NCI-H748 (cell line): ENCODE results near the gene FZD10.

Source experiments
- DNase-seq: peaks from one replicate; lab custom pipeline; 2025; ENCODE audit not compliant: unreplicated experiment; lab: John Stamatoyannopoulos, UW

The FZD10 gene

DNA sequence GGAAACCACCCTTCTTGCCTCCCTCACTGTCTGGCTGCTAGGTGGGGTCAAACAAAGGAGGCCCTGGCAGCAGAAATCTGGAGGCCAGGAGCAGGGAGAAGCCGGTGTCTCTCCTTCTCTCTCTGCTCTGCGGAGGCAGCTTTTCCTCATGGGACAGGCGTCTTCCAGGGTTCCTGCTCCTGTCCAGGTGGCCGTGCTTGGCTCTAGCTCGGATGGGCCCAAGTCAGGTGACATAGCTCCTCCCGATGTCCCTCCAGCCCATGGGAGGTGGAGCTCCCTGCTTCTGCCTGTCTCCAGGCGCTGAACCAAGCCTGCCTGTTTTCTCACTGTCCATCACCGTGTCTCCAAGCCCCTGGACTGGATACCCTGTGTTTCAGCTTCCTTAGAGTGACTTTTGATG is 30.5 kb upstream of the FZD10 start:
- no peak for DNase-seq

- DNase-seq: no peak
Observed at GRCh38 chr12:130132831-130133511, 29.3 kb upstream of the FZD10 start.

GRCh38 chr12:130133851-130134562 is 28.3 kb upstream of the FZD10 start:
- DNase-seq: no peak

GRCh38 chr12:130134563-130134915 is 27.7 kb upstream of the FZD10 start:
- DNase-seq: no peak

GRCh38 chr12:130136509-130137039 is 25.7 kb upstream of the FZD10 start:
- DNase-seq: peak; percentile 60

DNA sequence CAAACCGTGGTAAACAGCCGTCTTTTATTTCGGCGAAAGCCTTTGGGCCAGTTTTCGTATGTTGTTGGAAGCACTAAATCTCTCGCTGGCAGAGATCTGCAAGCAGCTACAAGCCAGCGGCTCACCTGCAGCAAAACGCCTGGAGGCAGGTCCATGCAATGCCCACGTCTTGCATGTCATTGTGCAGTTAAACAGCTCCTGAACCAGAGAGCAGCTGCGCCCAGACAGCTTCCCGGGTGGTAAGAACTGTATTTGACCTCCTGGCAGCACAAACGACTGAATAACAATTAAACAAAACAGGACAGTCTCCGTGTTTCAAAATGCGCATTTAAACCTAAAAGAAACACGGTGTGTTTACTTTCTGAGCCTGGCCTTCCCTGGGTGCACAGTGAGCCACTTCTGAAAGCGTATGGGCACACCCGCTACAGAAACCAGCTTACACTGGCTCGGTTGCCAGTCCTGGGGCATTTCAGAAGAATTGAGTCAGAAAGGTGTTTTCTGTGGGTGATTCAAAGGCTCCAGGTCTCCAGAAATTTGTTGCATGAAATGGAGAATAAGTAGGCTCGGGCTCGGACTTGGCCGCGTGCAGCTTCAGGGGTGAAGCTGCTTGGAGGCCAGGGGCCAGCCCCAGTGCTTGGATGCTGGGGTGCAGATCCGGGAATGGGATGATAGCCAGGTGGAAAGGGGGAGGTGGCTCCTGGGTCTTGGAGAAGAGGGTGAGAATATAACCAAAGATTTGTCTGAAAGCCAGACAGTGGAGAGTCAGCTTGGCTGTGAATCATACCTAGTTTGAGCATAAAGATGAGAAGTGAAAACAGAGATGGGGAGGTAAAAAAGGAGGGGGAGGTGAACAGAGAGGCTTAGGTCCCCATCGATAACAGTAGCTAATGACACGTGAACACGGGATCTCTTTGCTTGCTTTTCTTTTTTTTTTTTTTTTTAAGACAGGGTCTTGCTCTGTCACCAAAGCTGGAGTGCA is 24.9 kb upstream of the FZD10 start:
- DNase-seq: peak; percentile 94

DNA sequence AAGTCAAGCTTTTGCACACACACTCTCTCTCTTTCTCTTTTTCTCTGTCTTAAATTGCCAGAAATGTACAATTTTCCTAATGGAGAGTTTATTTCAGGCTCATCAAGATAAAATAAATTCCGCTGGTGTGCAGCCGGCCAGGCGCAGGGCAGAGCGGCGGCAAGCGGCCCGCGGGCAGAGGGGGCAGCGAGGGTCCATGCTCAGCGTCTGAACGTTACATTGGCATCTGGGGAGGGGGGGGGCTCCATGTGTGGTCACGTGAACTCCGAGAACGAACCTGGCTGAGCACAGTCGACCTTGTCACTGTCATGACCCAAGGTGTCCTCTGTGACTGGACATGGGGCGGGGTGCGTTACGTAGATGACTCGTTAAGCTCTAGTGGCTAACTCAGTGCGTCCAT is 23.8 kb upstream of the FZD10 start:
- DNase-seq: no peak

DNA sequence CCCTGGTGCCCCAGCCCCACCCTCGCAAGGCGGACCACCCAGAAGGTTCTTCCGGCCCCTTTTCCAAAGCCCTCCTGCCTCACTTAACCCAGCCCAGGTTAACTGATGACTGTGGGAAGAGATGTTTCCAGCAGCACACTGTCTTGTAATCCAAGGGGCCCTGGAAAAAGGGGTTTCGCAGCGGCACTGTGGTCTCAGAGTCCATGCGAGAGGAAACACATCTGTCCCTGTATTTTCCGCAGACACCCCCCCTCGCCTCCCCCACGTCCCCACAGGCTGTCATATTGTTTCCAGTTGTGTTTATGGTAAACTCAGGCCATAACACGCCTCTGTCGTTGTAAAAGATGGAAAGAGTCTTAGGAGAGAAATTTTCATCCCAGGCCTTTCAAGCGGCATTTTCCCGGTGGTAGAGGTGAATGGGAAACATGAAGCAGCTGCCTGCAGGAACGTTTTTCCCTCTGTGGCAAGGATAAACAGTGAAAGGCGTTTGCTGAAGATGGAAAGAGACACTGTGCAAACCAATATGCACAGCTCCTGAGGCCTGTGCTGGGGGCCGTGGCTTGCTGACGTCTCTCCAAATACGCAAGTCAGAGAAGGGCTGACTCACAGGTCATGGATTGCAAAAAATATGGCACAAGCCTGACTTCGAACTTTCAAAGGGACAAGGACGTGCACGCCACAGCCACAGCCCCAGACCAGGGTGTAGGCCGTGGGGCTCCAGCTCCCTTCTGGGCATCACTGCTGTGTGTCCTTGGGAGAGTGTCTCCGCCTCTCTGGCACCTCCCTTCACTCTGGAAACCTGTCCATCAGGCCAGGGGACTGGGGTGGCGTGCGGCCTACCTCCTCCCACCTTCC is 22.5 kb upstream of the FZD10 start:
- DNase-seq: no peak

- DNase-seq: no peak
Observed at GRCh38 chr12:130141105-130141504, 21.2 kb upstream of the FZD10 start.

- no peak for DNase-seq
Observed at GRCh38 chr12:130141901-130142683, 20.2 kb upstream of the FZD10 start.

DNA sequence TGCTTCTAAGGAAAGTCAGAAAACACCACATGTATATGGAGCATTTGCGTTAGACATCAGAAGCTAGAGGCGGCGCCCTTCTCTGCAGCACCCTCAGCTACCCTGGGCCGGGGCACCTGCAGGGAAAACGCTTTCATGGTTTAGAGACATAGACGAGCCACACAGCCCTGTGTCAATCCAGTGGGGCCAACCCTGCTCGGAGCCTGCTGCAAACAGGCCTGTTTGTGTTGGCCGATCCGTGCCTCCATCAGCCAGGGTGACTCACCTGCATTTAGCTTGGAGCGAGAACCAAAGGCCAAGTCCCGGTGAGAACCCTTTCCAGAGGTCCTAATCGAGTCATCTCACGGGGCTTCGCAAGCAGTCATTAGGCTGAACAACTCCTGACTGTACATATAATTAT is 19.5 kb upstream of the FZD10 start:
- no peak for DNase-seq

DNA sequence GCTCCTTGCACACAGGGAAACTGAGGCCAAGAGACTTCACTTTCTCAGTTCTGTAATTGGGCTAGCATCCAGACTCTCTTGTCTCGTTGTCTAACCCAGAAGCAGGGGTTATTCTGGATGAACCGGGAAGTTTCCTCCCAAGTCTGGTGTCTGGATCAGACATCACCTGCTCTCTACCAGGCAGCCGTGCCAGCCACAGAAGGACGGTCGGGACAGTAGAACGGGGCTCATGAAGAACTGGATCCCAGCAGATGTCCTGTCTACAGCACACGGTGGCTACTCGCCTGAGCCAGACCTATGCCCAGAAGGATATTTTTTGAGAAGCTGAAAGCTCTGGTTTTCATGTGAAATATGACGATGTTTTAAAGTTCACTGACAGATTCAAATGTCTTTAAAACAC is 19.1 kb upstream of the FZD10 start:
- DNase-seq: no peak

DNA sequence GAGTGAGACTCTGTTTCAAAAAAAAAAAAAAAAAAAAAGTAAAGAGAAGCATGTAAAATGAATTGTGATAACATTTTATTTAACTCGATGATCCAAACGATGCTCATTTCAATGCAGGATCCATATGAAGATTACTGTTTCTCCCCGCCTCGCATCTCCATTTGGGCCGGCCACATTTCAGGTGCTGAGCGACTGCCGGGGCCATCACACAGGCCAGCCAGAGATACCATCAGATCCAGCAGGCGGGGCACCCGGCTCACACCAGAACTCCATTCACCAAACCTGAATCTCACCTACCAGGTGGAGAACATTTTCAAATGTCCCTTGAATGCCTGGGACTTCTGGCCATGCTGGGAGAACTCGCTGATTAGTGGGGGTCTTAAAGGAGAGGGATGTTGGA is 18.0 kb upstream of the FZD10 start:
- no peak for DNase-seq

GRCh38 chr12:130145731-130146130 is 16.5 kb upstream of the FZD10 start:
- DNase-seq: no peak

DNA sequence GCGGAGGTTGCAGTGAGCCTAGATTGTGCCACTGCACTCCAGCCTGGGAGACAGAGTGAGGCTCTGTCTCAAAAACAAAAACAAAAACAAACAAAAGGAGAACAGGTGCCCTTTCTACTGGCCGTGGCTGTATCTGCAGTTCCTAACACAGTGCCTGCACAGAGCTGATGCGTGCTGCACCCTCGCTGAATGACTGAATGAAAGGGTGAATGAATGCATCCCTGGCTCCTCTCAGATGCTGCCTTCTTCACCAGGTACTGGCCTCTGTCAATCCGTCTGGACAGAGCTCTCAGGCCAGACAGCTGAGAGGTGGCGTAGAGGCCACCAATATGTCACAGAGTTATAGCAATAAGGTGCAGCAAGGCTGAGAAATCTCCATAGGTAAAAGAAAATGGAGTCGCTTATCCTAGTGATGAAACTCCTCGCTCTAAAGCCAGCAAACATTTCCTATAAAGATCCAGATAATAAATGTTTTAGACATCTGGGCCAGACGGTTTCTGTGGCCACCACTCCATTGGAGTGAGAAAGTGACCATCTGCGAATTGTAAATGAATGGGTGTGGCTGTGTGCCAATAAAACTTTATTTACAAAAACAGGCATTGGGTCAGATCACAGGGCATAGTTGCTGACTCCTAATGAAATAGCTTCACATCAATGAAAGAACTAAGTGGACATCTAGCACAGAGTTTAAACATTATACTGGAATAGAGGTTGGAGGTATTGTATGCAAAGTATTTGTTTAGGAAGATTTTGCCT is 15.9 kb upstream of the FZD10 start:
- DNase-seq: no peak

- DNase-seq: peak; percentile 59
Observed at GRCh38 chr12:130147875-130148596, 14.2 kb upstream of the FZD10 start.

- no peak for DNase-seq
Observed at GRCh38 chr12:130151846-130152245, 10.4 kb upstream of the FZD10 start.

- no peak for DNase-seq
Observed at GRCh38 chr12:130152386-130152785, 9.9 kb upstream of the FZD10 start.
